GM18868 (cell line): ENCODE measurements around the gene KIF26B.

Experiments
- ATAC-seq: cut with Tn5 transposase; IDR thresholded peaks from one replicate; pipeline ENCODE4 v1.9.1; 2021; ENCODE audit warnings: mild to moderate bottlenecking, moderate library complexity; ENCODE audit not compliant: unreplicated experiment

KIF26B gene

GRCh38 chr1:245131026-245131393, 23.8 kb upstream of the KIF26B start:
- ATAC-seq, result no peak

GRCh38 chr1:245132771-245133170, 22.0 kb upstream of the KIF26B start:
- no peak for ATAC-seq

GRCh38 chr1:245133995-245134715, 20.6 kb upstream of the KIF26B start:
- ATAC-seq, result no peak

GRCh38 chr1:245142171-245142798, 12.5 kb upstream of the KIF26B start:
- no peak for ATAC-seq

GRCh38 chr1:245142976-245143375, 11.8 kb upstream of the KIF26B start:
- ATAC-seq, result no peak

- no peak for ATAC-seq
Observed at GRCh38 chr1:245143849-245144248, 10.9 kb upstream of the KIF26B start.

GRCh38 chr1:245148069-245148468, 6.7 kb upstream of the KIF26B start:
- no peak for ATAC-seq

GRCh38 chr1:245148861-245149260, 5.9 kb upstream of the KIF26B start:
- no peak for ATAC-seq

GRCh38 chr1:245153081-245153551, 1.7 kb upstream of the KIF26B start:
- ATAC-seq, result peak; percentile 36

- no peak for ATAC-seq
Observed at GRCh38 chr1:245153552-245154428, 995 bp upstream of the KIF26B start.

GRCh38 chr1:245155272-245156040, 671 bp downstream of the KIF26B start:
- no peak for ATAC-seq

GRCh38 chr1:245156041-245156735, 1.4 kb downstream of the KIF26B start:
- ATAC-seq, result peak; percentile 90

- no peak for ATAC-seq
Observed at GRCh38 chr1:245156736-245157505, 2.1 kb downstream of the KIF26B start.

GRCh38 chr1:245158913-245159312, 4.1 kb downstream of the KIF26B start:
- ATAC-seq, result no peak

- no peak for ATAC-seq
Observed at GRCh38 chr1:245160288-245160687, 5.5 kb downstream of the KIF26B start.

- no peak for ATAC-seq
Observed at GRCh38 chr1:245160741-245161400, 6.1 kb downstream of the KIF26B start.

- ATAC-seq, result no peak
Observed at GRCh38 chr1:245161866-245162265, 7.1 kb downstream of the KIF26B start.

- ATAC-seq, result no peak
Observed at GRCh38 chr1:245166471-245166885, 11.7 kb downstream of the KIF26B start.

GRCh38 chr1:245168086-245168485, 13.3 kb downstream of the KIF26B start:
- ATAC-seq, result no peak
